SHP77 (cell line): Measurements from ENCODE around the gene XG.
"Not testable (repeated sequence)": the region's sequence is repeated elsewhere in the genome, so short reads cannot be mapped to it uniquely, and the experiment has no call there.

Source experiments
- DNase-seq, 2 experiments: peaks; one replicate each; lab custom pipeline; 2025; lab: John Stamatoyannopoulos, UW

XG gene

GRCh38 chrX:2735270-2735669 lies 16.6 kb upstream of the XG start:
- DNase-seq: no peak

DNA sequence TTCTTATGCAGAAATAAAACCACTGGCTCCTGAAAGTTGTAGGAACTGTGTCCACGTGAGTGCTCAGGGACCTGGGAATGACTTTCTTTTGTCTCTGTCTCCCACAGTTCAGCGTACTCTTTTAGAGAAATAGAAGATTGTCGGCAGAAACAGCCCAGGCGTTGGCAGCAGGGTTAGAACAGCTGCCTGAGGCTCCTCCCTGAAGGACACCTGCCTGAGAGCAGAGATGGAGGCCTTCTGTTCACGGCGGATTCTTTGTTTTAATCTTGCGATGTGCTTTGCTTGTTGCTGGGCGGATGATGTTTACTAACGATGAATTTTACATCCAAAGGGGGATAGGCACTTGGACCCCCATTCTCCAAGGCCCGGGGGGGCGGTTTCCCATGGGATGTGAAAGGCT lies 11.2 kb upstream of the XG start:
- no peak for DNase-seq

GRCh38 chrX:2741386-2741785 lies 10.5 kb upstream of the XG start:
- no peak for DNase-seq

DNA sequence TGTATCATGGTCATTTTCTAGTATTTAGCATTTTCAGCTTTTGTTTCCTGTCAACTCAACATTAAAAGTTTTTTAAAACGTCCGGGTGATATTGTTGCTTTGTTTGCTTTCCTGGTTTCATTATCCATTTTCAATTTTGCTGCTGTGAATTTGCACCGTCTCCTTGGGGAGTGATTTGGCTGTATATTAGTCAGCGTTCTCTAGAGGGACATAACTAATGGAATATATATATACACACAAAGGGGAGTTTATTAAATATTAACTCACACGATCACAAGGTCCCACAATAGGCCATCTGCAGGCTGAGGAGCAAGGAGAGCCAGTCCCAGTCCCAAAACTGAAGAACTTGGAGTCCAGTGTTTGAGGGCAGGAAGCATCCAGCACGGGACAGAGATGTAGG lies 5.6 kb upstream of the XG start:
- DNase-seq: not testable (repeated sequence)

DNA sequence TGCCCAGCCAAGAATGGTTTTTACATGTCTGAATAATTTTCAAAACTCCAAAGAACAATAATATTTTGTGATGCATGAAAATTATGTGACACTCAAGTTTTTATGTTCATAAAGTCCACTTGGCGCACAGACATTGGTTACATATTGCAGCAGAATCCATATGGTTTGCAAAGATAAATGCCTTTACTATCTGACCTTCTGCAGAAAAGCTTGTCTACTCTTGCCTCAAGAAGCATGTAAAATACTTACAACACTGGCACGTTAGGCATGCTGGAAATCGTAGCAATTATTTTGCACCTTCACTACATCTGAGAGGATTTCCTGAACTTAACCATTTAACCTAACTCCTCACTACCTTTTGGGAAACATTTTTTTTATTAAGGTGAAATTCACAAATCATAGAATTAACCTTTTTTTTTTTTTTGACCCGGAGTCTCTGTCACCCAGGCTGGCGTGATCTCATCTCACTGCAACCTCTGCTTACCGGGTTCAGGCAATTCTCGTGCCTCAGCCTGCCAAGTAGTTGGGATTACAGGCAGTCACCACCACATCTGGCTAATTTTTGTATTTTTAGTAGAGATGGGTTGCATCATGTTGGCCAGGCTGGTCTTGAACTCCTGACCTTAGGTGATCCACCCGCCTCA lies 3.5 kb upstream of the XG start:
- DNase-seq: no peak

DNA sequence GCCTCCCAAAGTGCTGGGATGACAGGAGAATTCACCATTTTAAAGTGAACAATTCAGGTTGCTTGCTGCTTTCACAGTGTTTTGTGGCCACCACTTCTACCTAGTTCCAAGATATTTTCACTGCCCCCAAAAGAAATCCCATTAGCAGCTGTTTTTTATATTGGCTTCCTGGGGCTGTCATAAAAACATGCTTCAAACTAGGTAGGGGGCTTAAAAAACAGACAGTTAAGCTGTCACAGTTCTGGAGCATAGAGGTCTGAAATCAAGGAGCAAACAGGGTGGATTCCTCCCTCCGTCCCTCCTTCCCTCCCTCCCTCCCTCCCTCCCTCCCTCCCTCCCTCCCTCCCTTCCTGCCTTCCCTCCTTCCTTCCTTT lies 3.0 kb upstream of the XG start:
- no peak for DNase-seq

DNA sequence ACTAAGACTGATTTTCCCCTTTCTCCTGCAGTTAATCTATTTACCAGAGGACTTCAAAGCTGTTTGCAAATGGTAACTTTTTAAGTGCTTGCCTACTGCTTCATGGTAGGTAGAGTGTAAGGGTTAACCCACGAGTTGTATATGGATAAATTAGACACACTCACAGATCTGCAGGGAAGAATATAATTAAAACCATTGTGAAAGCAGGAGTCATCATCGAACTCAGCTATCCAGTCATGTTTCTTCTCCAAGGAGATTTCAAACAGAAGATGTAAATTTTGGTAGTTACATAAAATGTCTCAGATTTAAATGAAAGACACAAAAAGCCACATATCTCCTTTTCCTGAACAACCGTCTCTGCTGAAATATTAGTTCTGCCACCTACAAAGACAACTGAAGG lies 549 bp upstream of the XG start:
- no peak for DNase-seq

DNA sequence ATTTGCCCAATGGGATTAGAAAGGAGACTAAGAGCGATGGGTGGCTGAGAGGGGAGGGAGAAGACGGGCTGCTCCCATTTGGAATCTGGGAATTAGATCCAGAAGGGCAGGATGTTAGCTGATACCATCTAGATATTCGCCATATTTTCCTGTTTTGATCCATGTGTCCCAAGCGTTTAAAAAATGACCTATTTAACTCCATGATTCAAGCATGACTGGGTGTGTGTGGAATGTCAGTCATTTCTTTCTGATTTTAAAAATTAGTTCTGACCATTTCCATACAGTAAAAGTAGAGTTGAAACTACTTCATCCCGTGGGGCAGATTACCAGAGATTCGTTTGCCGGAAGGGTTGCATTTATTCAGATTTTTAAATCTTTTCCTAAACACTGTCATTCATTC lies 601 bp downstream of the XG start:
- not testable (repeated sequence) for DNase-seq

GRCh38 chrX:2755163-2755715 lies 3.4 kb downstream of the XG start:
- not testable (repeated sequence) for DNase-seq

- DNase-seq: no peak
These were observed 4.7 kb downstream of the XG start for GRCh38 chrX:2756548-2756947.

DNA sequence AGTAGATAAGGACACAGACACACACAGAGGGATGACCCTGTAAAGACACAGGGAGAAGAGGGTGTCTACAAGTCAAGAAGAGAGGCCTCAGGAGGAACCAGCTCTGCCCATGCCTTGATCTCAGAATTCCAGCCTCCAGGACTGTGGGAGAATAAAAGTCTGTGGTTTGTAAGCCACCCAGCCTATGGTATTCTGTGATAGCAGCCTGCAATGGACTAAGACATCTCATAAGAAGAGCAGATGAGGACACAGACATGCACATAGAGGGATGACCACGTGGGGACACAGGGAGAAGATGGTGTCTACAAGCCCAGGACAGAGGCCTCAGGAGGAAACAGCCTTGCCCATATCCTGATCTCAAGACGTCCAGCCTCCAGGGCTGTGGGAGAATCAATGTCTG lies 9.4 kb downstream of the XG start:
- no peak for DNase-seq

GRCh38 chrX:2762671-2763070 lies 10.8 kb downstream of the XG start:
- DNase-seq: not testable (repeated sequence)

DNA sequence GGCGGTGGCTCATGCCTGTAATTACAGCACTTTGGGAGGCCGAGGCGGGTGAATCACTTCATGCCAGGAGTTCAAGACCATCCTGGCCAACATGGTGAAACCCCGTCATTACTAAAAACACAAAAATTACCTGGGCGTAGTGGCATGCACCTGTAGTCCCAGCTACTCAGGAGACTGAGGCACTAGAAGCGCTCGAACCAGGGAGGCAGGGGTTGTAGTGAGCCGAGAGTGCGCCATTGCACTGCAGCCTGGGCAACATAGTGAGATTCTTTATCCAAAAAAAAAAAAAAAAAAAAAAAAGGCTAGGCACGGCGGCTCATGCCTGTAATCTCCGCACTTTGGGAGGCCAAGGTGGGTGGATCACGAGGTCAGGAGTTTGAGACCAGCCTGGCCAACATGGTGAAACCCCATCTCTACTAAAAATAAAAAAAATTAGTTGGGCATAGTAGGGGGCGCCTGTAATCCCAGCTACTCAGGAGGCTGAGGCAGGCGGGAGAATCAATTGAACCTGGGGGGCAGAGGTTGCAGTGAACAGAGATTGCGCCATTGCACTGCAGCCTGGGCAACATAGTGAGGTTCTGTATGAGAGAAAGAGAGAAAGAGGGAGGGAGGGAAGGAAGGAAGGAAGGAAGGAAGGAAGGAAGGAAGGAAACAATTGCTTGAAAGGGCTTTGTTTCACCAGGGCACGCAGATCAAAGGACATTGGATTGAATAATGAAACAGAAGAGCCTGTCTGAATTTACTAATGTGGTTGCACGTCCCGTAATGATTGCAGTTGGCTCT lies 13.1 kb downstream of the XG start:
- not testable (repeated sequence) for DNase-seq

DNA sequence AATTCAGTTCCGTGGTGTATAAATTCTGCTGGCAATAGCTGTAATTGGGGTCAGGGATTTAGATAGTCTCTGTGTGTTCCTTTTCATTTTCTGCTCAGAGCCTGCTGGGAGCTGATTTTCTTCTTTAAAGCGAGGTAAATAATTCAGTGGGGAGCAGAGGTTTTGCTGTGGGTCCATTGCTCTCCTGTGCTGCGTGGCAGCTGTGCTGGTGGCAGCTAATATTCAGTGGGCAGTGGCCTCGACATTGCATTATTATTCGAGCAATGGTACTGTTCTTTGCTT lies 13.7 kb downstream of the XG start:
- DNase-seq: no peak

DNA sequence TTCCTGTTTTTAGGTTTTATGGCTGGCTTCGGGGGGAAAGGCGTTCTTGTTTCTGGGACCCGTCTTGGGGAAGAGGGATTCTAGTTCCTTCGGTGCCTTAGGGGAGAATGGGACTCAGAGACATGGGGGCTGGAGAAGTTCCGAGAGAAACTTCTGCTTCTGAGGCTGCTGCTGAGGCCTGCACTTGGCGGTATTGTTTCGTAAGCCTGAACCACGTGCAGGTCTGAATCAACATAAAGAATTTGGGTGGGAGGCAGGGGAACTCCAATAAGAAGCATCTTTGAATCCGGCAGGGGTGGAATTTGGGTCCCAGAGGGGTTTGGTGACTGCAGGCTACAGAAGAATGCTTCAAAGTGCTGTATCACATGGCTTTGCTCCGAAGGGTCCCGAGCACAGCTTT lies 15.1 kb downstream of the XG start:
- no peak for DNase-seq

- DNase-seq: peak in 1 of 2 experiments; percentile 0
These were observed 16.0 kb downstream of the XG start for GRCh38 chrX:2767631-2768455.

- no peak for DNase-seq
These were observed 17.8 kb downstream of the XG start for GRCh38 chrX:2769615-2770014.

DNA sequence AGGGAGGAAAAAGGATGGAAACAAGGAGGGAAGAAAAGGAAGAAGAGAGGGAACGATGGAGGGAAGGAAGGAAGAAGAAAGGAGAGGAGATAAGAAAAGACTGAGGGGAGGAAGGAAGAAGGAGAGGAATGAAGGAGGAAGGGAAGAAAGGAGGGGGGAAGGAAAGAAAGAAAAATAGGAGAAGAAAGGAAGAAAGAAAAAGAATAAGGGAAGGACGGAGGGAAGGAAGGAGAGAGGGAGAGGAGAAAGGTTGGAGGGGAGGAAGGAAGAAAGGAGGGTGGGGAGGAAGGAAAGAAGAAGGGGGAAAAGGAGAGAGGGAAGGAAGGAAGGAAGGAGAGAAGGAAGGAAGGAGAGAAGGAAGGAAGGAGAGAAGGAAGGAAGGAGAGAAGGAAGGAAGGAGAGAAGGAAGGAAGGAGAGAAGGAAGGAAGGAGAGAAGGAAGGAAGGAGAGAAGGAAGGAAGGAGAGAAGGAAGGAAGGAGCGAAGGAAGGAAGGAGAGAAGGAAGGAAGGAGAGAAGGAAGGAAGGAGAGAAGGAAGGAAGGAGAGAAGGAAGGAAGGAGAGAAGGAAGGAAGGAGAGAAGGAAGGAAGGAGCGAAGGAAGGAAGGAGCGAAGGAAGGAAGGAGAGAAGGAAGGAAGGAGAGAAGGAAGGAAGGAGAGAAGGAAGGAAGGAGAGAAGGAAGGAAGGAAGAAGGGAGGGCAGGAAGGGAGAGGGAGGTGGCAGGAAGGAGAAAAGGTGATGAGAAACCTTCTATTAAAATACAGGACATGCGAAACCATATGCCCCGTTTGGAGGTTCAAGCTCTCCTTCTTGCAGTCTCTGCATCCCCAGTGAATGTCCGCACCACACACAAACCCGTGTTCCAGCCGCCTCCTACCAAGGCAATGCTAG lies 21.6 kb downstream of the XG start:
- not testable (repeated sequence) for DNase-seq

DNA sequence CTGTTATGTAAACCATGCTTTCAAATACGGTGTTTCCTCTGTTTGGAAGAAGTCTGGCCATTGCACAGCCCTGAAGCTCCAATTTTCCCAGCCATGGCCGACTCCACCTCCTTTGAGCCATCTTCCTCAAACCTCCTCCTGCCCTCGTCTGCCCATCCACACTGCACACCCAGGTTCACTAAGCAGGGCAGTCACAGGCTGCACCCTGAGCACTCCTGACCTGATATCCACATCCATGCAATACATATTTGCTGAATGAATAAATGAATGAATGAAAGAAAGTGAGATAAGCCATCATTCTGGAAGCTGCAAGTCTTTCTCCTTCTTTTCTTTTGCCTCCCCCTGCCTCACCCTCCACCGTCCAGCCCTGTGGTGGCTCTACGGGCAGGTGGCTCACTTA lies 22.2 kb downstream of the XG start:
- DNase-seq: no peak

GRCh38 chrX:2774776-2775175 lies 22.9 kb downstream of the XG start:
- no peak for DNase-seq

DNA sequence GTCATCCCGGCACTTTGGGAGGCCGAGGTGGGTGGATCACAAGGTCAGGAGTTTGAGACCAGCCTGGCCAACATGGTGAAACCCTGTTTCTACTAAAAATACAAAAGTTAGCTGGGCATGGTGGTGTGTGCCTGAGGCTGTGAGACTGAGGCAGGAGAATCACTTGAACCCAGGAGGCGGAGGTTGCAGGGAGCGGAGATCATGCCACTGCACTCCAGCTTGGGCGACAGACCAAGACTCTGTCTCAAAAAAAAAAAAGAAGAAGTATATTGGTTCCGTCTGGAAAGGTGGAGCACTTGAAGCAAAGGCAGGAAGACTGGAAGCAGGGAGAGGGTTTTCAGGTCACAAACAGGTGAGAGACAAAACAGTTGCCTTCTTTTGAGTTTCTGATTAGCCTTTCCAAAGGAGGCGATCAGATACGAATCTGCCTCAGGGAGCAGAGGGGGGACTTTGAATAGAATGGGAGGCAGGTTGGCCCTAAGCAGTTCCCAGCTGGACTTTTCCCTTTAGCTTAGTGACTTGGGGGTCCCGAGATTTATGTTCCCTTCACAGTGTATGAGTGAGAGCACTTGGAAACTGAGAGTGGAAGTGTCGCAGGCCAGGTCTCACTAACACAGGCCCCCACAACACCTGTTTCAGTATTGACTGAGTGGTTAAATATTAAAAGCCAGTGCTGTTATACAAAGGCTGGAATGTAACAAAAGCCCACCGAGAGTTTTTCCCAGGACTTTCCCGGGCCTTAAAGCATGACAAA lies 28.8 kb downstream of the XG start:
- not testable (repeated sequence) for DNase-seq
